T follicular helper cell (primary cell): ENCODE measurements around the gene DCDC2.
A peak's percentile ranks its signal among the peaks of the same experiment; 100 is the strongest.
"Not testable (repeated sequence)": the region's sequence is repeated elsewhere in the genome, so short reads cannot be mapped to it uniquely, and the experiment has no call there.

Experiments used
- DNase-seq: peaks from one replicate; pipeline ENCODE4 v3.0.0-alpha.2; 2020; ENCODE audit warnings: low read depth
- total RNA-seq, 2 experiments: gene quantifications; one replicate each; lab custom pipeline; 2026; lab: John Stamatoyannopoulos, UW

DCDC2 gene
- 0.06 to 0.17 reads per million in 2 experiments for total RNA-seq

DNA sequence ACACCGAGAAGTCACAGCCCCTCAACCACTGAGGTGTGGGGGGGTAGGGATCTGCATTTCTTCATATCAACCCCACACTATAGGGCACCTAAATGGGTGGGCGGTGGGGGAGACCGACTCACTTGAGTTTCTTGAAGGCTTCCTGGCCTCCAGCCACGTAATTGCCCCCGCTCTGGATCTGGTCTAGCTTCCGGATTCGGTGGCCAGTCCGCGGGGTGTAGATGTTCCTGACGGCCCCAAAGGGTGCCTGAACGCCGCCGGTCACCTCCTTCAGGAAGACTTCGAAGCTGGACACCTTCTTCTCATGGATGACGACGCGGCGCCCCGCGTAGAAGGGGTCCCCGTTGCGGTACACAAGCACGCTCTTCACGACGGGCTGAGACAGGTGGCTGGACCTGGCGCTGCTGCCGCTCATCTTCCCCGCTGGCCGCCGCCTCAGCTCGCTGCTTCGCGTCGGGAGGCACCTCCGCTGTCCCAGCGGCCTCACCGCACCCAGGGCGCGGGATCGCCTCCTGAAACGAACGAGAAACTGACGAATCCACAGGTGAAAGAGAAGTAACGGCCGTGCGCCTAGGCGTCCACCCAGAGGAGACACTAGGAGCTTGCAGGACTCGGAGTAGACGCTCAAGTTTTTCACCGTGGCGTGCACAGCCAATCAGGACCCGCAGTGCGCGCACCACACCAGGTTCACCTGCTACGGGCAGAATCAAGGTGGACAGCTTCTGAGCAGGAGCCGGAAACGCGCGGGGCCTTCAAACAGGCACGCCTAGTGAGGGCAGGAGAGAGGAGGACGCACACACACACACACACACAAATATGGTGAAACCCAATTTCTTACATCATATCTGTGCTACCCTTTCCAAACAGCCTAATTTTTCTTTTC lies at the start of gene DCDC2:
Gene DCDC2 (minus strand): TSS at position 724 of the 883 bp plus-strand sequence. CDS start 309 bp downstream, at position 415.
- DNase-seq: peak; percentile 25

DNA sequence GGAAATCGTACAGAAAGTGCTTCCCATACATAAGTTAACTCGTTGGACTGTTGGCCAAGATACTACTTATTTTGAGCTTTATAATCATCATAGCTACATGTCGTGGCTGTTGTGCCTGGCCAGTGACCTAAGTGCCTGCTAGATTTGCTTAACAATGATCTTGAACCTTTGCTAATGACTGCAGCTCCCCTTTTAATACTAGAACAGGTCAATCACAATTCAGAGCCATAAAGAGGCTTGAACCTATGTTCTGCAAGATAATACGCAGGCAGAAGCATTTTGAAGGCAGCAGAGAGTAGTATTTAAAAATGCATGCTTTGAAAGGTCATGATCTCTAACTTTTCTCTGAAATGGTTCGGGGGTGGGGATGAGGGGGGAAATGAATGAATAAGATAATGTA lies 47.4 kb upstream of the DCDC2 start:
- DNase-seq: no peak

DNA sequence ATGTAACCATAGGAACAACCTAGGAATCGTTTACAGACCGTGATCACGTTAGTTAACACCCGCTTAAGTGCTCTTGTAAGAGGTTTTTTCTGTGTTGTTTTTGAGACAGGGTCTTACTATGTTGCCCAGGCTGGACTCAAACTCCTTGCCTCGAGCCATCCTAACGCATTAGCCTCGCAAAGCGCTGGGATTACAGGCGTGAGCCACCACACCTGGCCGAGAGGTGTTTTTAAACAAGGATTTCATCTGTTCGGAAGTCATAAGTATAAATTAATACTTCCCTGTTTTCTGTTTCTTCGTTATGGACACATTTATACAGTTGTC lies 45.6 kb upstream of the DCDC2 start:
- no peak for DNase-seq

DNA sequence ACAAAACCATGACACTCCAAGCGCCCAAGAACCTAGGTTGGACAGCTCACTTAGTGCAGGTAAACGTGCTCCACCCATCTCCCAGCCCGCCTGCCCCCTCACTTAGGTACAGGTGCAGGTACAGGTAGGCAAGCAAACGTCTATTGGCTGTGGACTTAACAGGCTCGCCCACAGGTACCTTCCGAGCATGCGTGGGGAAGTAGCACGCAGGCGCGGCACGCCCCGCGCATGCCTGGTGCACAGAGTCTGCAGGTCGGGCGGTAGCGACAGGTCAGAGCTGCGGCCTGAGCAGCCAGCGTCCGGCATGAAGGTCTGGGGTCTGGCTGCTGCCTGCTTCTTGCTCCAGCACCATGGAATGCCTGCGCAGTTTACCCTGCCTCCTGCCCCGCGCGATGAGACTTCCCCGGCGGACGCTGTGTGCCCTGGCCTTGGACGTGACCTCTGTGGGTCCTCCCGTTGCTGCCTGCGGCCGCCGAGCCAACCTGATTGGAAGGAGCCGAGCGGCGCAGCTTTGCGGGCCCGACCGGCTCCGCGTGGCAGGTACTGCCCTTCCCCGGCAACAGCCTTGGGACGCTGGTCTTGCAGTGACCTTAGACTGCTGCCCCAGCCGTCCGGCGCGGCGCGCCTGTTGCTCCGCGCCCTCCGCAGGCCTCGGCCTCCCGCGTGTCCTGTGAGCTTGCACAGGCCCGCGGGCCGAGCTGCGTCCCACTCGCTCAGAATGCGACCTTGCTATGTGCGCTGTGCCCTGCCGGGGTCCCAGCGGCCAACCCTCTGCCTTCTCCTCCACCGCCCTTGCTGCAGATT lies 45.0 kb upstream of the DCDC2 start, which contains the start of gene MRS2:
Gene MRS2 (plus strand): TSS at position 240 of the 804 bp plus-strand sequence. CDS start 111 bp downstream, at position 351.
- DNase-seq: peak; percentile 63

DNA sequence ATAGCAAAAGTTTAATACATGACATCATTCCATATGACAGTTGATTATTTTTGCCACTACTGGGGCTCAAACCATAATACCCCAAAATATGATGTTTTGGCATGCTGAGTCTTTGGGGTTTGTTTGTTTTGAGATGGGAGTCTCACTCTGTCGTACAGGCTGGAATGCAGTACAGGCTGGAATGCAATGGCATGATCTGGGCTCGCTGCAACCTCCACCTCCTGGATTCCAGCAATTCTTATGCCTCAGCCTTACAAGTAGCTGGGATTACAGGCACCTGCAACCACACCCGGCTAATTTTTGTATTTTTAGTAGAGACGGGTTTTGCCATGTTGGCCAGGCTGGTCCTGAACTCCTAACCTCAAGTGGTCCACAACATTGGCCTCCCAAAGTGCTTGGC lies 43.6 kb upstream of the DCDC2 start:
- no peak for DNase-seq

DNA sequence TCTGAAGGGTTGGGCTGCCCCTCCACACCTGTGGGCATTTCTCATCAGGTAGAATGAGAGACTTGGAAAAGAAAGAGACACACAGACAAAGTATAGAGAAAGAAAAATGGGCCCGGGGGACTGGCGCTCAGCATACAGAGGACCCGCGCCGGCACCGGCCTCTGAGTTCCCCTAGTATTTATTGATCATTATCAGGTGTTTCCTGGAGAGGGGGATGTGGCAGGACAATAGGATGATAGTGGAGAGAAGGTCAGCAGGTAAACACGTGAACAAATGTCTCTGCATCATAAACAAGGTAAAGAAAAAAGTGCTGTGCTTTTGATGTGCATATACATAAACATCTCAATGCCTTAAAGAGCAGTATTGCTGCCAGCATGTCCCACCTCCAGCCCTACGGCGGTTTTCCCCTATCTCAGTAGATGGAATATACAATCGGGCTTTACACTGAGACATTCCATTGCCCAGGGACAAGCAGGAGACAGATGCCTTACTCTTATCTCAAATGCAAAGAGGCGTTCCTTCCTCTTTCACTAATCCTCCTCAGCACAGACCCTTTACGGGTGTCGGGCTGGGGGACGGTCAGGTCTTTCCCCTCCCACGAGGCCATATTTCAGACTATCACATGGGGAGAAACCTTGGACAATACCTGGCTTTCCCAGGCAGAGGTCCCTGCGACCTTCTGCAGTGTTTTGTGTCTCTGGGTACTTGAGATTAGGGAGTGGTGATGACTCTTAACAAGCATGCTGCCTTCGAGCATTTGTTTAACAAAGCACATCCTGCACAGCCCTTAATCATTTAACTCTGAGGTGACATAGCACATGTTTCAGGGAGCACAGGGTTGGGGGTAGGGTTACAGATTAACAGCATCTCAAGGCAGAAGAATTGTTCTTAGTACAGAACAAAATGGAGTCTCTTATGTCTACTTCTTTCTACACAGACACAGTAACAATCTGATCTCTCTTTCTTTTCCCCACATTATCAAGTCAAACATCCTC lies 42.5 kb upstream of the DCDC2 start:
- DNase-seq: not testable (repeated sequence)

DNA sequence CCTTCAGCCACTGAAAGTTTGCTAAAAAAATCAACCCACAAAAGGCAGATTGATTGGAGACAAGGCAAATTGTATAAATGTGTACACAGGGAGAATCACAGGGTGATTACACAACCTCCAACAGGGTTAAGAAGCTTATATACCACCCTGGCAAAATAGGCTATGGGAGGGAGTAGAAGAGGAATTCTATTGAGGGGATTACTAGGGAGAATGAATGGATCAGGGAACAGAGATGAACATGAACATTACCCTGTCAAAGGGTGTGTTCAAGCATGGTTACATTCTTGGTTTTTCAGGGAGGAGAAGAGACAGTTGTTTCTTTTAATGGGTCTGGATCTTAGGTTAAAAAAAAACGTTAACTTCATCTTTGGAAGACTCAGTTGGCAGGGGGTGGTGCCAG lies 39.8 kb upstream of the DCDC2 start:
- DNase-seq: no peak

DNA sequence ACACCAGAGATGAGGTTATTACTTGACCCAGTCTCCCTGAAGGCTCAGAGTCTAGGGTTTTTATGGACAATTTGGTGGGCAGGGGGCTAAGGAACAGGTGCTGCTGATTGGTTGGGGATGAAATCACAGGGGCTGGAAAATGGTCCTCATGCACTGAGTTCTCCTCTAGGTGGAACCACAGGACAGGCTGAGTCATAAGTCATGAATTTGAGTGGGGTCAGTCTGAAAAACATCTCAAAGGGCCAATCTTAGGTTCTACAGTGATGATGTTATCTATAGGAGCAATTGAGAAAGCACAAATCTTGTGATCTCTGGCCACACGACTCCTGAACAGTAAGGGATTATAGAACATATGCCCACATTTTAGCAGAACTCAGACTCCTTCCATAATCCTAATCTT lies 39.0 kb upstream of the DCDC2 start:
- no peak for DNase-seq

DNA sequence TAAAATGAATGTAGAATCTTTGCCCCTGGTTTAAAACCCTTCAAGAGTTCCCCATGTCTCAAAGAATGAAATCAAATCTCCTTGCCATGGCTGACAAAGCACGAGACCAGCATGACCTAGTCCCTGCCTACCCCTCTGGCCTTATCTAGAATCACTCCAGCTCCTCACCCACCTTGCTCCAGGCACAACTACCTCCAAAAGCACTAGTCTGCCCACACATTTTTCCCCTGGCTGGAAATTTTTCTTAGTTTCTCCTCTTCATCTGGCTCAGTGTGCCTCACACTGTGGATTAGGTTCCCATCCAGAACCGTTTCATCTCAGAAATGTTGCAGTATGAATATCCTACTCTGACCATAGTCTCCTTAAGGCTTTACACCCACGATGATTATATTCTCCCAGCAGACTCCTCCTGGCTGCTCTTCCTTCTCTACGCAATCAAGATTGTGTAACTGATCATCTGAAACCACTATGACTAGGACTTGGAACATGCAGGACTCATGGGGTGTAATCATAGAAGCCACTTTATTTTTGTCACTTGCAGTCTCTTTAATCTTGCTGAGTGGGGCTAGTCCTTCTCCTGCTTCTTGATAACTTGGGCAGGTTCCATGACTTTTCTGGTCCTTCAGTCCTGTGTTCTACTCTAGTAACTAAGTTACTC lies 37.0 kb upstream of the DCDC2 start:
- no peak for DNase-seq

DNA sequence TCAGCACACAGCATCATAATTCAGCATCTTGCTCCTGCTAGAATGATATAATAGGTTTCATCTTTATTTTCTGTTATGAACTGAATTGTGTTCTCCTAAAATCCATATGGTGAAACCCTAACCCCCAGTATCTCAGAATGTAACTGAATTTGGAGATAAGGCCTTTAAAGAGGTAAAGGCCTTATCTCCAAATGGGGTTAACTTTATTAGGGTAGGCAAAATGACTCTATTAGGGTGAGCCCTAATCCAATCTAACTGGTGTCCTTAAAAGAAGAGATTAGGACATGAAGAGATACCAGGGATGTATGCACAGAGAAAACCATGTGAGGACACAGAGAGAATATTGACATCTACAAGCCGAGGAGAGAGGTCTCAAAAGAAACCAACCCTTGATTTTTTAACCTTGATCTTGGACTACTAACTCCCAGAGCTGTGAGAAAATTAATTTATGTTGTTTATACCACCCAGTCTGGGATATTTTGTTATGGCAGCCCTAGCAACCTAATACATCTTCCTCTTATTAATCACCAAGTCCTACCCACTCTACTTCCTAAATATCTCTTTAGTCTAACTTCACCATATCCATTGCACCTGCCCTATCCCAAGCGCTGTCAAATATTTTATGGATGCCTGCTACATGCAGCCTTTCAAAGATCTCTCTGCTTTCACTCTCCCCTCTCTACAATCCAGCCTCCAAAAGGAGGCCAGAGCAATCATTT lies 36.4 kb upstream of the DCDC2 start:
- DNase-seq: no peak

DNA sequence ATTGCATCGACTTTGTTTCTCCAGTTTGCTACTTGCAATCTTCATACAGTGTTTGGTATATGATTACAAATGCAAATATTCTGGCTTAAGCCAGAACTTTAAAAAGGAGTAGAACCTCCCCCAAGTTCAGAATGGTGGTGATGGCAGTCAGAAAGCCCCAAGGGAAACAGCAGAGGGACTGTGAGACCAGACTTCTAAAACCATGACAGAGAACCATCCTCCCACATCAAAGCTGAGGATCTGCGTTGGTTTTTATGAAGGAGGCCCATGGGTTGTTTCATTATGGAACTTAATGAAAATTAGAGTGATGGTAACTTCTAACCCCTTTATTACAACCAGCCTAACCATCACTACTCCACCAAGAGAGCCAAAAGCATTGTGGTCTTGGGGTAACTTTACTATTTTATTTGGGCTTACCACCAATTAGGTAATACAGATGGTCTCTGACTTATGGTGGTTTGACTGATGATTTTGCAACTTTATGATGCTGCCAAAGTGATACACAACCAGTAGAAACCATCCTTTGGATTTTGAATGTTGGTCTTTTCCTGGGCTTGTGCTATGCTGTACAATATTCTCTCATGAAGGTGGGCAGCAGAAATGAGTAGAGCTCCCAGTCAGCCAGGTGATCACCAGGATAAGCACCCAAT lies 34.0 kb upstream of the DCDC2 start:
- DNase-seq: no peak

DNA sequence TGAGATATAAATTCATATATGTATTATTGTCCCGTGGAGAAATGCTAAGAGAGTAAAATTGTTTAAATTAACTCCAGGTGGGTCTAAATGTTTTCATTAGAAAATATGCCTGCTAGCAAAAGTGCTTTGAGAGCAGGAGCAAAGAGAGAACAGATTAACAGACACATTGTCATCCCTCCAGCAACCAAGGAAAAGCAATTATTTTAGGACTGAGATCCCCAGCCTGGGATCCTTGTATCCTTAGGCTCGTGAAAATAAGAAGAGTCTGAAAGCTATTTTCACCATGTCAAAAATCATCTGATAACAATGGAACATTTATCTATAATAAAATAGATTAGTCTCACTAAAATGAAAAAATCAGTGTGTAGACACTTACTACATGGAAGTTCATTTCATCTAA lies 33.3 kb upstream of the DCDC2 start:
- no peak for DNase-seq

DNA sequence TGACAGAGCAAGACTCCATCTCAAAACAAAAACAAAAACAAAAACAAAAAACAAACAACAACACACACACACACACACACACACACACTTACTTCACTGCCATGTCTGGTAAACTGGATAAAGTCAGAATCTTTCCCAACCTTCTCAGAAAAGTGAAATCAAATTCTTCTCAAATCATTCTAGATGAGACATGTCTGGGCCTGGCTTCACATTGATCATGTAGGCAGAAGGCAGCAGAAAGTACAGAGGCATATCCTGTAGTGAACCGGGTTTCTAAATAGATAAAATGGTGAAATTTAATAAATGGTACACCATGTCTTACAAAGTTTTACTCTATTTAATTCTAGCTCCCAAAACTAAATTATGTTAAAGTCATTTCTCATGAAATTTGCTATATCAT lies 30.0 kb upstream of the DCDC2 start:
- DNase-seq: no peak

DNA sequence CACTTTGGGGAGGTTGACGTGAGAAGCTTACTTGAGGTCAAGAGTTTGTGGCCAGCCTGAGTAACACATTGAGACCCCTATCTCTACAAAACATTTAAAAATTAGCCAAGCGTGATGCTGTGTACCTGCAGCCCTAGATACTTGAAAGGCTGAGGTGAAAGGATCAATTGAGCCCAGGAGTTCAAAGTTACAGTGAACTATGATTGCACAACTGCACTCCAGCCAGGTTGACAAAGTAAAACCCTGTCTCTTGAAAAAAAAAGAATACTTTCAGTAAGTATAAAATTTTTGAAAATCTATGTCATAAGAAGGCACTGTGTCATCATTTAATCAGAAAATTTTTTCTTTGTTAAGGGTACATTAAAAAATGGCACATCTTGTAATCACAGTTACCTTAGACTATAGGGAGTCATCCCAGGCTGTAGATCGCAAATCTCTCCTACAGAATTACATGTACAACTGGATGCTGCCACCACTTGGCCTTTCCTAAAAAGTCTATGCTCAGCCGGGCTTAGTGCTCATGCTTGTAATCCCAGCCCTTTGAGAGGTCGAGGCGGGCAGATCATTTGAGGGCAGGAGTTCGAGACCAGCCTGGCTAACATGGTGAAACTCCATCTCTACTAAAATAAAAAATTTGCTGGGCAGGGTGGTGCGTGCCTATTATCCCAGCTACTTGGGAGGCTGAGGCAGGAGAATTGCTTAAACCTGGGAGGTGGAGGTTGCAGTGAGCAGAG lies 27.8 kb upstream of the DCDC2 start:
- DNase-seq: no peak

DNA sequence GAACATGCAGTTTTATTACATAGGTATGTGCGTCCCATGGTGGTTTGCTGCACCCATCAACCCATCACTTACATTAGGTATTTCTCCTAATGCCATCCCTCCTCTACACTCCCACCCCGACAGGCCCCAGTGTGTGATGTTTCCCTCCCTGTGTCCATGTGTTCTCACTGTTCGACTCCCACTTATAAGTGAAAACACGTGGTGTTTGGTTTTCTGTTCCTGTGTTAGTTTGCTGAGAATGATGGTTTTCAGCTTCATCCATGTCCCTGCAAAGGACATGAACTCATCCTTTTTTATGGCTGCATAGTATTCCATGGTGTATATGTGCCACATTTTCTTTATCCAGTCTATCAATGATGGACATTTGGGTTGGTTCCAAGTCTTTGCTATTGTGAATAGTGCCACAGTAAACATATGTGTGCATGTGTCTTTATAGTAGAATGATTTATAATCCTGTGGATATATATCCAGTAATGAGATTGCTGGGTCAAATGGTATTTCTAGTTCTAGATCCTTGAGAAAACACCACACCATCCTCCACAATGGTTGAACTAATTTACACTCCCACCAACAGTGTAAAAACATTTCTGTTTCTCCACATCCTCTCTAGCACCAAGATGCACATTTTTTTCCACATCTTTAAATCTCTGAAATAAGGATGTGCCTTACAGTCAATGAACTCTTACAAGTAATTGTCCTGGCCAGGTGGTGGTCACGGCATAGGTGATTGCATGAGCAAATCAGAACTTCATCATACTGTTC lies 26.7 kb upstream of the DCDC2 start:
- DNase-seq: not testable (repeated sequence)

DNA sequence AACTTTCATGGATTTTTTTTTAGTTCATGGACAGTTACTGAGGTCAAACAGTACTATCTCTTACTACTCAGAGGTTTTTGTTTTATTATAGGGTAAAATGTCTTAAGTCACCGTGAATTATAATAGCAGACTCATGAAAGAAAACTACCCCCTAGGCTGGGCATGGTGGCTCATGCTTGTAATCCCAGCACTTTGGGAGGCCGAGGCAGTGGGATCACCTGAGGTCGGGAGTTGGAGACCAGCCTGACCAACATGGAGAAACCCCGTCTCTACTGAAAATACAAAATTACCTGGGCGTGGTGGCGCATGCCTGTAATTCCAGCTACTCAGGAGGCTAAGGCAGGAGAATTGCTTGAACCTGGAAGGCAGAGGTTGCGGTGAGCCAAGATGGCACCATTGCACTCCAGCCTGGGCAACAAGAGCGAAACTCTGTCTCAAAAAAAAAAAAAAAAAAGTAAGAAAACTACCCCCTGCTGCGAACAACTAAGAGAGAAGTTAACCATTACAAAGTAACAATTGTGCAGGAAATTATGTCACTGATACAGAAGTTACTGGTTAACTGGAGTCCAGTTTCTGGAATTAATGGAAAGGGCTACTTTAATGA lies 25.1 kb upstream of the DCDC2 start:
- not testable (repeated sequence) for DNase-seq

DNA sequence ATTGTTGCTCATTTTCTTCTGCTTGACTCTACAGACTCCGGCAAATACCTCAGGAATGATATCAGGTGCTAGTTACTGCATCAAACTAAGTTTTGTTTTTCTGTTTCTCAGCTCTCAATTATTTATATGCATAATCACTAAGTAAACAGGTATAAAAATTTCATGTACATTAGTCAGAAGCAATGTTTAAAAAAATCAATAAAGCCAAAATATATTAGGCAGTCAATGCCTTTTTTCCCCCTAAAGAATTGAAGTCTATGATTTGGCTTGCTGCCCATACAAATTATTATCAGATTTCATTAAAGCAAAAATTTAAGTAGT lies 24.3 kb upstream of the DCDC2 start:
- no peak for DNase-seq
